Suppressor macrophage treated with lipopolysaccharide for 1 hour (primary cell): Measurements from ENCODE around the gene DNAH14.
A peak's percentile ranks its signal among the peaks of the same experiment; 100 is the strongest.
"Not testable (repeated sequence)": the region's sequence is repeated elsewhere in the genome, so short reads cannot be mapped to it uniquely, and the experiment has no call there.

Source experiments
- DNase-seq, 3 donors: peaks; one replicate each; pipeline ENCODE4 v3.0.0-alpha.2; 2020 to 2022

The DNAH14 gene

GRCh38 chr1:224929335-224930237, at the start of gene DNAH14:
Gene DNAH14 (plus strand): TSS chr1:224929675. CDS start chr1:224952703, 23,028 bp downstream.
- DNase-seq: peak; percentile 79 to 91 (median 84)

- DNase-seq: no peak
These were observed 48.7 kb upstream of the DNAH14 start for GRCh38 chr1:224880593-224881307.

- DNase-seq: peak in 1 of 3 donors; percentile 22
These were observed 48.2 kb upstream of the DNAH14 start for GRCh38 chr1:224881308-224881692.

- DNase-seq: peak in 1 of 3 donors; percentile 26
These were observed 47.7 kb upstream of the DNAH14 start for GRCh38 chr1:224881762-224882211.

GRCh38 chr1:224882264-224882663, 47.2 kb upstream of the DNAH14 start:
- no peak for DNase-seq

GRCh38 chr1:224883091-224883490, 46.4 kb upstream of the DNAH14 start:
- no peak for DNase-seq

GRCh38 chr1:224884361-224884801, 45.1 kb upstream of the DNAH14 start:
- DNase-seq: no peak

- not testable (repeated sequence) for DNase-seq
These were observed 44.1 kb upstream of the DNAH14 start for GRCh38 chr1:224885376-224885775.

GRCh38 chr1:224894915-224895314, 34.6 kb upstream of the DNAH14 start:
- DNase-seq: peak in 2 of 3 donors; percentile 3 to 4

GRCh38 chr1:224896130-224896781, 33.2 kb upstream of the DNAH14 start:
- DNase-seq: no peak

GRCh38 chr1:224897529-224898327, 31.7 kb upstream of the DNAH14 start:
- DNase-seq: no peak

GRCh38 chr1:224898937-224899336, 30.5 kb upstream of the DNAH14 start:
- no peak for DNase-seq

GRCh38 chr1:224900062-224900630, 29.3 kb upstream of the DNAH14 start:
- no peak for DNase-seq

GRCh38 chr1:224901087-224901810, 28.2 kb upstream of the DNAH14 start:
- DNase-seq: no peak

- no peak for DNase-seq
These were observed 25.5 kb upstream of the DNAH14 start for GRCh38 chr1:224903955-224904354.

- no peak for DNase-seq
These were observed 23.1 kb upstream of the DNAH14 start for GRCh38 chr1:224906340-224906739.

GRCh38 chr1:224911217-224911616, 18.3 kb upstream of the DNAH14 start:
- DNase-seq: no peak

- DNase-seq: no peak
These were observed 15.1 kb upstream of the DNAH14 start for GRCh38 chr1:224914292-224914900.

GRCh38 chr1:224919508-224919907, 10.0 kb upstream of the DNAH14 start:
- DNase-seq: no peak

- DNase-seq: no peak
These were observed 8.5 kb upstream of the DNAH14 start for GRCh38 chr1:224920930-224921329.

GRCh38 chr1:224921354-224921753, 8.1 kb upstream of the DNAH14 start:
- DNase-seq: no peak
